HG03442 (cell line): ENCODE data around the gene DGKZ.

Experiments
- ATAC-seq: cut with Tn5 transposase; IDR thresholded peaks from one replicate; pipeline ENCODE4 v1.9.1; 2021; ENCODE audit warnings: mild to moderate bottlenecking, moderate library complexity; ENCODE audit not compliant: unreplicated experiment

Gene DGKZ

DNA sequence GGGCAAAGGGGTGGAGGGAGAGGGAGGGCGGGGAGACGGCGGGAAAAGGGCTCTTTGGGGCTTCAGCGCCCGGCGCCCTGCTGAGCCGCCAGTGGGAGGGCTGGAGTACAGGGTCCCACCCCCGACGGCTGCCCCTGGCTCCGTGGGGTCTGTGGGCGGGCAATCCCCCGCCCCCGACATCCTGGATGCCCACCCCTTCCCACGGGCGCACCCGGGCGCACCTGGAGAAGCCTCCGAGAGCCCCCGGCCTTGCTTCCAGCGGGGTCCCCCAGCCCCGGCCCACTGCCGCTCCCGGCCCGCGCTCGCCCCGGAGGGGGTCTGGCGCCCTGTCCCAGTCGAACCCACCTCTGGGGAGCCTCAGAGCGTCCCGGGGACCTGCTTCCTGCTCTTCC is 43.9 kb downstream of the DGKZ start:
- no peak for ATAC-seq

DNA sequence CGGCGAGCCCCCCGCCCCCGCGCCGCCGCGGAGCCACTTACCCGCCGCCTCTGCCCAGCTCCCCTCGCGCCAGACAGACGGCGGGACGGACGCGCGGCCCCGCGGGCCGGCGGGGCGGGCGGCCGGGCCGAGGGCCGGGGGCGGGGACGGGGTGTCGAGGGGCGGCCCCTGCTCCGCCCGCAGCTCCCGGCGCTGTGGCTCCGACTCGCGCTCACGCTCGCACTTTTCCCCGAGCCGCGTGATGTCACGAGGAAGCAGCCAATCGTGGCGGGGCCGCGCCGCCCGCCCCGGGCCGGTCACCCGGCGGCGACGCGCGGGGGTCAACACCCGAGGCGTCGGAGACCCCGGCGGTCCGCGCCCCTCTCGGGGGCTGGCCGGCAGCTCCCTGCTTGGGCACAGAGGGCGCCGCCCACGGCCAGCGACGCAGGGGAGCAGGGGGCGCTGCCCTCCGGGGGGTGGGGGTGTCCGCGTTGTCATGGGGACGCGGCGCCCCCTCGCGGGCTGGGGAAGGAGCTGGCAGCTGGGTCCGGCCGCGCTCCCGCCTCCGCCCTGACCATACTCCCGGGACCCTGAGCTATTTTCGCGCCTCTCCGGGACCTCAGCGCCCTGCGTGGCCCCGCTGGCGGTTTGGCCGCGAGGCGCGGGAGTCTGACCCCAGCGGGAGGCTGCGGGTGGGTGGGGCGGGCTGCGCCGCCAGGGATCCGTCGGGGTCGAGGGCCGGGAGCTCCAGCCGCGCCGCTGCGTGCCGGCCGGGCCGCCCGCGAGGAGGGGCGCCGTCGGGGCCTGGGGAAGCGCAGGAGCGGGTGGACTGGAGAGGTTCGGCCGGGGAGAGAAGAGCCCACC is 44.5 kb downstream of the DGKZ start, which contains the start of gene CHRM4:
Gene CHRM4 (minus strand): TSS at position 199 of the 843 bp plus-strand sequence. CDS start 5,219 bp downstream, outside the sequence.
- peak; percentile 24 for ATAC-seq

DNA sequence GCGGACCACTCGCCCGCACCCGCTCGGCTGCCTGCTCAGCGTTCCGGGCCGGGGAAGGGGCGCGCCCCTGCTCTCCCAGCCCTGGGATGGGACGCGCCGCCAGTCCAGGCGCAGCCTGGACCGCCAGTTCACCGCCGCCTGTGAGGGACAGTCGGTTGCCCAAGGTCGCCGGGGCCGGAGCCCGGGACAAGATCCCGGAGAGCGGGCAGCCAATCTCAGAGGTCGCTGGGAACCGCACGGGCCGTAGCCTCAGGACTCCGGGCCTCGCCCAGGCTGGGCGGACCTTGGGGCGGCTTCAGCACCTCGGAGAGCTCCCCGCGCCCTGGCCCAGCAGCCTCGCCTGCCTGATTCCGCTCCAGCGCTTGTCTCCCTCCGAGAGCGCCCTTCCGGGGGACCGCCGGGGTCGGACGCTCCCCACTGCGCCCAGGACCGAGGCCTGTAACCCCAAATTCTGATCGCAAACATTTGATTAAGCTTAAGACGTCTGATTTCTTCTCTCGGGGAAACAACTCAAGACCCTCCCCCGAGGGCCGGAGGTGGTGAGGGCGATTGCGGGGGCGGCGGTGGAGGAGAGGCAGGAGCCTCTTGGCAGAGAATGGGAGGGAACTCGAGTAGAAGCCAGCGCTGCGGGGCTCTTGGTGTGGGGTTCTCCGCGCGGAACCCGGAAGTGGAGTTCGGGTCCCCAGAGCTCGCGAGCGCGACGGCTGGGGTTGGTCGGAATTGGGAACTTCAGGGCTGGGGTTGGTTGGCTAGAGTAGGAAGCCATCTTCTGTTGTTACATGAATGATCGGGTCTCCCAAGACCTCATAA is 45.4 kb downstream of the DGKZ start:
- ATAC-seq = peak; percentile 49

DNA sequence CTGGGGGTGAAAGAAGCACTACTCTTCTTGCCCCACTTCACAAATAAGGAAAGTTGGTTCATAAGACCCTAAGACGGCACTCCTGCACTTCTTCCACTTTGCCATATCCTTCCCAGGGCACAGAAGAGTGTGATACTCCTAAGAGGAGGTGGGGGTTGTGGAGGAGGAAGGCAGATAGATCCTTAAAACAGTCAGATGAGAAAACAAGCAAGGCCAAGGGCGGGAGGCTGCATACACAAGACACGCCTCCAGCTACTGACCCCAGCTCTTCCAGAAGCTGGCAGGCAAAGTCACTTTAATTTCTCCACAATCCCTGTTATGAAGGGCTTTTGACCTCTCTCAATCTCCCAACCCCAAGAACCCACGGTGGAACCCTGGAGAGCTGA is 46.0 kb downstream of the DGKZ start:
- ATAC-seq = no peak

DNA sequence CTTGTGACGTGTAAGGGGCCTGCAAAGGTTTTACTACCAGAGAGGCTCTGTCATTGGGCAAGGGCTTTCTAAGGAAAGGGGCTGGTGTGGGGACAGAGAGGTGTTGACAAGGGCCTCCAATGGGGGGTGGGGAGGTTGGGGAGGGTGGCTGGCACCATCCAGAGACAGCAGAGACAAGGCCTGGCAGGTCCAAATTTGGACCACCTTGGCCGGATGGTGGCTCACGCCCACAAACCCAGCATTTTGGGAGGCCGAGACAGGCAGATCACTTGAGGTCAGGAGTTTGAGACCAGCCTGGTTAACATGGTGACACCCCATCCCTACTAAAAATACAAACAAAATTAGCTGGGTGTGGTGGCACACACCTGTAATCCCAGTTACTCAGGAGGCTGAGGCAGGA is 46.5 kb downstream of the DGKZ start:
- no peak for ATAC-seq

DNA sequence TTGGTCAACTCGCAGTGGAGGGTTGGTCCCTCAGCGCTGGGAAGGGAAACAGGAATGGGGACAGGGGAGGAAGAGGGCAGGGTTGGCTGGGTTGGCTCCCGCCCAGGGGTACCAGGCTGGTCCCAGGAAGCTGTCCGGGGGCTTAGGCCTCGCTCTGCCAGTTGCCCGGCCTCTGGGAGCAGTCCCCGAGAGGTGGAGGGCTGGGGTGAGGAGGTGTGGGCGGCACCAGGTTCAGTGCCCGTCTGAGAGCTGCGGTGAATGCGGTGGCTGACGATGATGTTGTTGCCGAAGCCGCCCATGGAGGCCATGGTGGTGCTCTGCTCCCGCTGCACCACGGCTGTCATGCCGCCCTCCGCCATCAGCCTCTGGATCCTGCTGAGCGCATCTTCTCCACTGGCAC is 50.3 kb downstream of the DGKZ start:
- no peak for ATAC-seq

DNA sequence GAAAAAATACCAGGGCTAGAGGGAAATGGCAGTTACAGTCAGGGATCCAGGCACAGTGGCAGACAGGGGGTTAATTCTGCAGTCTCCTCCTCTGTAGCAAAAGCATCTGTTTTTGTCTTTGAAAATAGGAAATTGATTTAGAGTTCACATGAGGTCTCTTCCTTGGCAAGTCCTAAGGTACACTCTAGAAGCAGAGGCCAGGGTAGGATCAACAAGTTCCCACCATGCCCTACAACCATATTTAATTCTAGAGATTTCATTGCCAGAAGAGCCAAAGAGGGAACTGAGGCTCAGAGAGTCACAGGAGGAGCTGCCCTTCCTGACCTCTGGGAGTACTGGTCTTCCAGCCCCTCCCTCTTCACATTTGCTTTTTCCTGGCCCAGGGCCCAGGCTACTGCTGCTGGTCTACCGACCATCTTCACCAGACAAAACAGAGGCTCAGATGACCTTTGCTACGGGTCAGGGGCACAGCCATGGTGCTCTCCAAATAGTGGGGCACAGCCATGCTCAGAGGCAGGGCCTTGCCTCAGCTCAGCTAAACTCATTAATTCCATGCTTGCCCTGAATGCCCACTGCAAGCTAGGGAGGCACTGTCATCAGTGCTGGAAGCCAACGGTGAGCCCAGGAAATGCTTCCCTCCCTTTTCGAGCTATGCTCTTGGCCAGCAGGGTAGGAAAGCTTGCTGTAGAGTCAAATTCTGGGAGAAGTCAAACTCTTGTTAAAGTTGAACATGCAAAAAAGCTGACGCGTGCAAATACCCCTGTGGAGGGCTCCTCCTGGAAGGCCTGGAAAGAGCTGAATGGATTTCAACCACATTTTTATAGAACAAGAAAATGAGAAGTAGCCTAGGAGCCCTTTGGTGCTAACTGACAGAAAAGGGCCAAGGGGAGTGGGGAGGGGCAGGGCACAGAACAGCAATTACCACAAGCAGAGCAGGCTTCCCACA is 56.0 kb downstream of the DGKZ start:
- ATAC-seq = no peak

DNA sequence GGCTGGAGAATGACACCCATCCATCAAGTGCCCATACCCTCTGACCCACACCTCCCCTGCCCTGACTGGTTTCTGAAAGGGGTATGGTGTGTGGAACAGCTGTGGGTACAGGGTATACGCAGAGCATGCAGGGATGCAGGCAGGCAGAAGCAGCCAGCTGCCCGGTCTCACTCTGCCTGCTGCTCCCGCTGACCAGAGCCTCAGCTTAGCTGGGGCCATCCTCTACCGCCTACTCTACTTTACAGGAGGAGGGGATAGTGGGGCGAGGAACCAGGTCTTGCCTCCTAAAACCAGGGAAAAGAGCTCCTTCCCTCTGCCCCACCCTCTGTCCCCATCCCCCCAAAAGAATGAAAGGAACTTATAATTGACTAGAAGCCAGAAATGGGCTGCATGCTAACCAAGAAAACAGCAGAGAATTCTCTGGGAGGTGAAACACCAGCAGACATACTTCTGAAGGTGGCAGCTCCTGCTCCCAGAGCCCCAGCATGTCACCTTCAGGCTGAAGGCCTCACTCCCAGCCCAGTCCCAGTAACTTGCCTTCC is 57.3 kb downstream of the DGKZ start:
- ATAC-seq = no peak

DNA sequence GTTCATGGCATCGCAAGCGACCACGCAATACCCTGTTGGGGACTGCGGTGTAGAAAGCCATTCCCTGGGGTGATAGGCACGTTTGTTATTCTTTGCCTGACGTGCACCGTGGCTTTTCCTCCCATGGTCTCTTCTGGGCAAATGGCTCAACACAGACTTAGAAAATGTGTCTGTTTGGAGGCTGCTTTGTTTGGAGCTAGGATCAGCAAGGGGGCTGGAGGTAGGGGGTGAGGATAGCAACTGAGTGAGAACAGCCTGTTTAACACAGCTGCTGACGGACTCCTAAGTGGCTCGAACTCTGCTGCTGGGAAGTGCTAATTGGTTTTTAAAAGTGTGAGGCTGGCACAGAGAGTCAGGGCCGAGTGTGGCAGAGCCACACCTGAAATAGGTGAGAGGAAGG is 60.4 kb downstream of the DGKZ start:
- no peak for ATAC-seq

DNA sequence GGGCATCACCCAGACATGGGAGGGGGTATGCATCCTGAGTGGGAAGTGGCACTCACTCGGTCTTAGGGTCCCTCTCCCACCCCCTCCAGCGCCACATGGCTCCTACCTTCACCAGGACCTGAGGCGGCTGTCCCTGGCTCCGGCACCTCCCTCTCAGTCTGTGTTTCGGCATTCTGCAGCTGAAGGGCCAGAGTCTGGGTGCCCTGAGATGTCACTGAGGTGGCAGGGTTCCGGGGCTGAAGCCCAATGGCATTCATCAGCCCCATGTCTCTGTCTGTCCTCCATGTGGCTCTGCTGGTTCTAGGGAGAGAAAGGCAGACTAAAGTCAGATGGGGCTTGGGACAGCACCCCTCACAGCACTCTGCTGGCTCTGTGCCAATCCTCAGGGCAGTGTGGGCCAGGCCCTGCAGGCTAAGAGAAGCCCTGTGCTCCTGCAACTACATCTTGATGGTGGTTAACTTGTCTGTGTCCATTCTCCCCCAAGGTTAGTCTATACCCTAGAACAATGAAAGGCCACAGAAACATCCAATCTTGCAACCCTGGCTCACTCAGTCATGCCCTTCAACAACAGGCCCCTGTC is 61.2 kb downstream of the DGKZ start:
- no peak for ATAC-seq

DNA sequence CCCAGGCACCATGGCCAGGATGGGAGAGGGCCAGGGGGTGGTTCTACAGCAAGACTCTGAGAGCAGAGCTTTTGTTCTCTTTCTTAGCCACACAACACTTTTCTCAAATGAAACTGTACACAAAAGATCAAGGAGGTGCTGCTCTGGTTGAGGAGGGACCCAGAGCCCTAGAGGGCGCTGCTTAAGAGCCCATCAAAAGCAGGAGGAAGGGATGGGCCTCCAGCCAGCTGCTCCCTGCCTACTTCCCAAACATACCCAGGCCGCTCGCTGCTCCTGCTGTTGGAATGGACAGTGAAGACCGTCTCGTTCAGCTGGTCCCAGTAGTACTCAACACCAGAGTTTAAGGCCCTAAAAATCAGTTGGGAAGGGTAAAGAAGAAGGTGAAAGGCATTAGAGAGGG is 62.8 kb downstream of the DGKZ start:
- no peak for ATAC-seq

DNA sequence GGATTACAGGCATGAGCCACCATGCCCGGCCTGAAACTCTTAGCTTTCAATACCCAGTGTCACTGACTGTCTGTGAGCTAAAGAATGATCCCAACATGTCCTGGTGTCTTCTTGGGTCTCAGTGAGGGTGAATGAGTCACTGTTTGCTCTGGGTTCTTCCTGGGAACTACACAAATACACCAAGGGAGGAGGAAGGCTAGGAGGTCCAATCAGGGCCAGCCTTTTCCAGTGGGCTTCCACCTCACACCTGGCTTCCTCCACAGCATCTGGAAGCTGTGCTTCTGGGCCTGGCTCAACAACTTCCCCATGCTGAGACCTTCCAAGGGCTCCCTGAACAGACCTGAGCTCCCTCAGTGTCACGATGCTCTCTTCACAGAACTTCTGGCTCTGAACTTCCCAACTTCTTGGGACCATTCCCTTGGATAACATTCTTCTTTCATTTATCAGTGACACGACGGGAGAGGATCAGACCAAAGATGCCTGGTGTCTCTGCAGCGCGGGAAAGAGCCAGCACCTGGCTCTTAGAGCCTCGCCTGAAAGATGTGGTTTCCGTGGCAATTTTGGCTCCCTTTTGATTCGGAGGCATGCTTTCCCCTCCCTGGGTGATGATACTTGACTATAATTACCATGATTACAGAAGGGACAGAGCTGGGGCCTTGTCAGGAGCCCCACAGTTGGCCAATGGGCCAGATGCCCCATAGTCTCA is 66.7 kb downstream of the DGKZ start:
- no peak for ATAC-seq

DNA sequence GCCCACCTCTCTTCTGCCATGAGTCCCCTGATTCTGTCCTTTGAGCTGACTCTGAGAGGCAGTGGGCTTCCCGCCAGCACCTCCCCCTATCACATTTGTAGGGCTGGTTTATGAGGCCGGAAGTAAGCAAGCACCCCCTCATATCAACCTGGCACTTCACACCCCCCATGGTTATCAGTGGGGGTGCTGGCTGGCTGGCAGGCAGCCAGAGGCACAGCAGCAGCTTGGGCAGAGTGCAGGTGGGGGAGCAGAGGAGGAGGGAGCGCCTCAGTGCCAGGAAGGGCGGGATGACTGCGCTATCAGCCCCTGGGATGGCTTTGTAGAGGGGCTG is 67.2 kb downstream of the DGKZ start:
- ATAC-seq = no peak

DNA sequence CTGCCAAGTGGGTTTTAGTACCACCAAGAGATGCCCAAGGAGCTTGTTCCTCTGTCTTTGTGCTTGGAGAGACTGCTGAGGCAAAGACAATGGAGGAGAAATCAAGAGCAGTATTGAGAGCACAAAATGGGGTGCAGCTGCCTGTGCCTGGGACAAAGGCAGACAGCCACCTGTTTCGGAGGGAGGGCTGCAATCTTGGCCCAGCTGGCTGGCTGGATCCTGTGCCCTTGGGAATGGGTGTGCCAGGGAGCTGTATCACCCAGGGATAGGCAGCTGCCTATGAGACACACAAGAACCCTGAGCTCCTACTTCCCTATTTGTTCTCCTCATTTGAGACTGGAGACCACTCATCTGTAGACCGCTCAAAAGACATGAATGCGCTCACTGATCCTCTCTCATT is 67.6 kb downstream of the DGKZ start:
- no peak for ATAC-seq

DNA sequence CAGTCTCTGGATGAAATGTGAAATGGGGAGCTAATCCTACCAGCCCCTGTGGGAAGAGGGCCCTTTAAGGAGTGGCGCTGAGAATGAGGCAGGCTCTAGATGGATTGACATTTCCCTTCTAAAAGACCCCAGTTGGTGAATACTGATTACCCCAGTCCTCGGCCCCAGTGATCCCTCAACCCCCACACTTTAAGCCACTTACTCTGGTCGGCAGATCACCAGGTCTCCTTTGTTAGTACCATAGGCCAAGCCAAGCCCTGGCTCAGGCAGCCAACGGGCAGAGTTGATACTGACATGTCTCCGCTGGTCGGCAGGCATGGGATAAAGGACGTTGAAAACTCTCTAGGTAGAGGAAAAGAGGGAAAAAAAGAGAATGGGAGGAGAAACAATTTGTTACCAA is 70.4 kb downstream of the DGKZ start:
- ATAC-seq = no peak

DNA sequence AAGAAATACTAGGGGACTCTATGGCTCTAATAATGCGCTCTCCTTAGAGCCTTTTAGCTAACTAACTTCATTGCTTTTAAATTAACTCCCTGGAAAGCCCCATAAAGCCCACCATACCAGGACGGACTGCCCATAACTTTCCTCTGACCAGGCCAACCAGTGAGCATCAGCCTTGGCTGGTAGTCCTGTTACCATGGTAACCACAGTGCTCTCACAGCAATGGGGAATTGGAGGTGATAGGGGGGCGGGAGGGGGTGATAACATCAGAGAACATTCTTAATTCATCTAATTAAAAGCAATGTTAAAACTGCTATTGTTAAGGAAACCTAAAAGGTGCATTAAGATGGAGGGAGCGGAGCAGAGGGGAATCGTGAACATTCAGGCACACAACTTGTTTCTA is 71.5 kb downstream of the DGKZ start:
- no peak for ATAC-seq

DNA sequence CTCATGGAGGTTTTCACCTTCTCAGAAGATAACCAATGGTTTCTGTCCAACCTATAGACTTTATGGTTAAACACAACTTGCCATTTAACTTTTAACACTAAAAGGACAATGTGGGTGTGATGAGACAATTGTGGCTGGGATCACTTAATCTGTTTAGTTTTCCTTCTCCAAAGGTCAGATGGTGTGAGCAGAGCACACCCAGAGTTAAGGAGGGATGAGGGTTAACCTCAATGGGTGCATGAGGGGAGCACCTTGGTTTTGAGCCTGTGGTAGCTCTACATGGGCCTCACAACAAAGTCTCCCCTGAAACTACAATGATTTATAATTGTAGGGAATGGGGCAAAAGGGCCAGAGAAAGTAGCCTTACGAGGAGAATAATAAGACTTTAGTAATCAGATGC is 73.2 kb downstream of the DGKZ start:
- ATAC-seq = no peak

DNA sequence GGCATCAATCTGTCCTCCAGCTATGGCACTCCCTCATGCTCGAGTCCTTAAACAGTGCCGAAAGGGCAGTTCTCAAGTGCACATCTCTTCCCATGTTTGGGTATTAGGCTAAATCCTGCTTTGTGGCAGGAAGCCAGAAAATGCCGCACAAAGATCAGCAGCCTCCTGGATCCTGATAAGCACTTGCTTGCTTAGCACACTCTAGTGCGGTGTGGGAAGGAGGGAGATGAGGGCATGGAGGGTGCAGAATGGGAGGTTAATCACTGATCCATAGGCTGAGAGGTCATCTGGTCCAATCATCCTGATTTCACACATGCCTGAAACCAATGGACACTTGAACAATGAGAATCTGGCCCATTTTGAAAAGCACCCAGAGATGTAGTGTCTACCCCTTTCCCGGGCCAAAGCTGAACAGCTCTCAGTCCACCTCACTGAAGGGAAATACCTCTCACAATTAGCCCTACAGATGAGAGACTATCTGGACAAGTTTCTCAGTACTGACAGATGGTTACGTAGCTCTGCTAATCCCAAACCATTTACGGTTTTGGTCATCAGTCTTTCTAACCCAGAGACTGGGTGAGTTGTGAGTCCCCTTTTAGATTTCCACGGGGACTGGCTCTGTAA is 74.1 kb downstream of the DGKZ start:
- ATAC-seq = no peak

DNA sequence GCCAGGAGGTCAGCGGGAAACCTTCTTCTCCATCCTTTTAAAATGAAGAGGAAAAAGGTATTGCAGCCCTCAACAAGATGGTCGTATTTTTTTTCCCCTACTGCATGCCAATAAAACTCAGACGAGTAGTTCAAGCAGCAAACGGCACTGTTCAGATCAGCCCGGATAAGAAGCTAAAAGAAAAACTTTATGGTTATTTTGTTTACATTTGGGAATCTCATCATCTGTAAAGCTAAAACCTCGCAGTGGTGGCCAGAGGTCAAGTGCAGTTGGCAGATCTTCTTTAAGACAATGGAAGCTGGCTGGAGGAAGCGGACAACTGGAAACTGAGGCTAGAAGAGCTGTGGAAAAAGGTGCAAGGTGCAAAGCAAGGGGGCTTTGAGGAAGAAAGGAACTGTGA is 75.3 kb downstream of the DGKZ start:
- no peak for ATAC-seq
